CD8-positive, alpha-beta memory T cell (primary cell): ENCODE measurements around the gene ERCC8. TPM values are rescaled to one million over a fixed set of nuclear protein-coding genes. Genes with fewer than 3 reads are reported as not detected.
A peak's percentile ranks its signal among the peaks of the same experiment; 100 is the strongest.
"Not testable (repeated sequence)": the region's sequence is repeated elsewhere in the genome, so short reads cannot be mapped to it uniquely, and the experiment has no call there.

Experiments used
- CTCF ChIA-PET: fragments of 350-600 bp; sonication (Branson Sonifier 250); formaldehyde crosslinking; loops from one replicate; lab custom pipeline; 2021; ENCODE audit warnings: antibody characterized with exemption; lab: Charles Lee
- POLR2A ChIA-PET: fragments of 350-600 bp; sonication (Branson Sonifier 250); formaldehyde crosslinking; loops from one replicate; lab custom pipeline; 2021; ENCODE audit warnings: antibody characterized with exemption; lab: Charles Lee
- DNase-seq, 5 donors: peaks; one replicate each; pipeline versions ENCODE4 v3.0.0 to v3.0.0-alpha.2; 2020 to 2022; ENCODE audit warnings: mixed read lengths in 1 of 5
- H3K27ac ChIP-seq: one replicate; pipeline ENCODE4 v1.7.0; 2013; ENCODE audit warnings: low read depth, mild to moderate bottlenecking, low read length, moderate library complexity
- H3K27me3 ChIP-seq: 2 replicates; pipeline ENCODE4 v1.7.0; 2013; ENCODE audit warnings: low read length, mild to moderate bottlenecking; ENCODE audit not compliant: insufficient read depth, poor library complexity, severe bottlenecking
- H3K36me3 ChIP-seq: 2 replicates; pipeline ENCODE4 v1.7.0; 2013; ENCODE audit warnings: mild to moderate bottlenecking, low read length, moderate library complexity; ENCODE audit not compliant: insufficient read depth
- H3K4me1 ChIP-seq: 2 replicates; pipeline ENCODE4 v1.7.0; 2013; ENCODE audit warnings: mild to moderate bottlenecking, low read length, moderate library complexity; ENCODE audit not compliant: insufficient read depth
- H3K4me3 ChIP-seq: 2 replicates; pipeline ENCODE4 v1.7.0; 2013; ENCODE audit warnings: mild to moderate bottlenecking, low read length
- H3K9me3 ChIP-seq: 2 replicates; pipeline ENCODE4 v1.7.0; 2013; ENCODE audit warnings: mild to moderate bottlenecking, low read length
- H3K27ac Mint-ChIP-seq, 8 donors: one replicate each; pipeline ENCODE4 v1.8.0; 2020 to 2021; ENCODE audit warnings: mixed read lengths in 8 of 8, mild to moderate bottlenecking in 6 of 8, inconsistent platforms in 3 of 8, moderate library complexity in 3 of 8
- H3K27me3 Mint-ChIP-seq, 2 donors: one replicate each; pipeline ENCODE4 v1.8.0; 2020 to 2021; ENCODE audit warnings: mixed read lengths in 2 of 2, mild to moderate bottlenecking in 1 of 2, moderate library complexity in 1 of 2
- H3K36me3 Mint-ChIP-seq, 3 donors: one replicate each; pipeline ENCODE4 v1.8.0; 2020 to 2021; ENCODE audit warnings: mixed read lengths in 3 of 3, inconsistent platforms in 1 of 3, mild to moderate bottlenecking in 1 of 3
- H3K4me1 Mint-ChIP-seq, 3 donors: one replicate each; pipeline ENCODE4 v1.8.0; 2020 to 2021; ENCODE audit warnings: mixed read lengths in 3 of 3, inconsistent platforms in 1 of 3, mild to moderate bottlenecking in 1 of 3
- H3K4me3 Mint-ChIP-seq, 7 donors: one replicate each; pipeline ENCODE4 v1.8.0; 2020 to 2021; ENCODE audit warnings: mixed read lengths in 7 of 7, mild to moderate bottlenecking in 6 of 7, moderate library complexity in 4 of 7, inconsistent platforms in 2 of 7
- H3K9me3 Mint-ChIP-seq, 5 donors: one replicate each; pipeline ENCODE4 v1.8.0; 2020 to 2022; ENCODE audit warnings: mixed read lengths in 5 of 5, mild to moderate bottlenecking in 3 of 5, moderate library complexity in 2 of 5, inconsistent platforms in 1 of 5
- polyA plus RNA-seq: library from polyadenylated mRNA; unstranded; fragments of 300-500 nt; fragmentation: Illumina TruSeq; gene quantifications from one replicate; pipeline ENCODE4 v1.2.3, GENCODE V29; 2021
- total RNA-seq, 2 experiments: library from RNA; stranded (reverse); gene quantifications; one replicate each; pipeline ENCODE4 v1.2.3, GENCODE V29; 2021

The ERCC8 gene
- total RNA-seq, result 10 to 100 TPM; 14.0 to 14.4 TPM
- 11.8 TPM for polyA plus RNA-seq

GRCh38 chr5:60944904-60945812, at the start of gene ERCC8, which contains the start of gene NDUFAF2:
TSS of gene ERCC8 (minus strand) at chr5:60945070. CDS start at chr5:60945008, 62 bp downstream.
TSS of gene NDUFAF2 (plus strand) at chr5:60945205. CDS start at chr5:60945256, 51 bp downstream.
- Mint-ChIP-seq H3K27me3 (peaks cover 0 to 2% of the 10 kb centered on the region in 2 donors), H3K4me3 (no peak within 1 kb of the TSS), H3K36me3 (peaks cover 0 to 3% (median 0%) of the 10 kb centered on the region in 3 donors), H3K4me1 (peaks cover 18 to 29% (median 24%) of the 10 kb centered on the region in 3 donors), H3K9me3 (no peaks in the 10 kb centered on the region), H3K27ac (peak within 1 kb of the TSS in 4 of 8 donors; percentile 53 to 92 (median 84))
- no peaks in the 10 kb centered on the region for H3K9me3 ChIP-seq
- peak within 1 kb of the TSS; percentile 77 for H3K27ac ChIP-seq
- ChIA-PET POLR2A (interaction anchor here (2.2 kb wide), 1 partner anchor 386 kb away, joined by 12 read pairs; the partner anchor contains the start of gene ZSWIM6), CTCF (interaction anchor here (1.2 to 1.9 kb wide), 3 partner anchors 8 to 713 kb away, joined by 3 to 6 read pairs (median 4); no protein-coding TSS in a partner anchor)
- H3K4me3 ChIP-seq, result peak within 1 kb of the TSS; percentile 98
- peak; percentile 81 to 91 (median 85) for DNase-seq
- no peaks in the 10 kb centered on the region for H3K36me3 ChIP-seq
- peaks cover 15% of the 10 kb centered on the region for H3K4me1 ChIP-seq
- H3K27me3 ChIP-seq, result no peaks in the 10 kb centered on the region

GRCh38 chr5:60993875-60994571, 49.2 kb upstream of the ERCC8 start:
- no peaks in the 10 kb centered on the region for H3K36me3 ChIP-seq
- CTCF ChIA-PET, result no interaction called here
- peaks cover 12 to 33% (median 17%) of the 10 kb centered on the region in 3 donors for H3K36me3 Mint-ChIP-seq
- H3K9me3 ChIP-seq, result peaks cover 5% of the 10 kb centered on the region
- H3K27me3 Mint-ChIP-seq, result no peaks in the 10 kb centered on the region
- H3K27ac ChIP-seq, result no peak overlapping the region
- no peaks in the 10 kb centered on the region for H3K4me1 ChIP-seq
- no peak for DNase-seq
- POLR2A ChIA-PET, result no interaction called here
- no peak overlapping the region for H3K4me3 ChIP-seq
- H3K4me3 Mint-ChIP-seq, result no peak overlapping the region
- H3K4me1 Mint-ChIP-seq, result peaks cover 13 to 36% (median 15%) of the 10 kb centered on the region in 3 donors
- H3K9me3 Mint-ChIP-seq, result peaks cover 7 to 30% (median 15%) of the 10 kb centered on the region in 5 donors
- H3K27ac Mint-ChIP-seq, result no peak overlapping the region
- no peaks in the 10 kb centered on the region for H3K27me3 ChIP-seq

GRCh38 chr5:60993425-60993824, 48.6 kb upstream of the ERCC8 start:
- POLR2A ChIA-PET, result no interaction called here
- H3K4me3 ChIP-seq, result no peak overlapping the region
- H3K36me3 Mint-ChIP-seq, result peaks cover 12 to 37% (median 17%) of the 10 kb centered on the region in 3 donors

GRCh38 chr5:60992871-60993270, 48.0 kb upstream of the ERCC8 start:
- Histone ChIP-seq H3K27me3 (no peaks in the 10 kb centered on the region), H3K4me3 (no peak overlapping the region), H3K4me1 (no peaks in the 10 kb centered on the region), H3K27ac (no peak overlapping the region), H3K9me3 (peaks cover 5% of the 10 kb centered on the region), H3K36me3 (no peaks in the 10 kb centered on the region)
- DNase-seq, result no peak
- Mint-ChIP-seq H3K4me1 (peaks cover 10 to 32% (median 13%) of the 10 kb centered on the region in 3 donors), H3K4me3 (no peak overlapping the region), H3K36me3 (peaks cover 12 to 40% (median 17%) of the 10 kb centered on the region in 3 donors), H3K27ac (no peak overlapping the region), H3K27me3 (no peaks in the 10 kb centered on the region), H3K9me3 (peaks cover 7 to 41% (median 20%) of the 10 kb centered on the region in 5 donors)
- ChIA-PET POLR2A (no interaction called here), CTCF (interaction anchor here (1.0 kb wide), 1 partner anchor 17 kb away, joined by 3 read pairs; no protein-coding TSS in a partner anchor)

More at GRCh38 chr5:60993425-60993824, 48.6 kb upstream of the ERCC8 start:
- Mint-ChIP-seq H3K27me3 (no peaks in the 10 kb centered on the region), H3K9me3 (peaks cover 7 to 35% (median 20%) of the 10 kb centered on the region in 5 donors), H3K4me3 (no peak overlapping the region), H3K27ac (no peak overlapping the region), H3K4me1 (peaks cover 9 to 32% (median 13%) of the 10 kb centered on the region in 3 donors)
- no peak overlapping the region for H3K27ac ChIP-seq
- no peak for DNase-seq
- CTCF ChIA-PET, result interaction anchor here (1.0 kb wide), 1 partner anchor 17 kb away, joined by 3 read pairs; no protein-coding TSS in a partner anchor
- no peaks in the 10 kb centered on the region for H3K36me3 ChIP-seq
- H3K4me1 ChIP-seq, result no peaks in the 10 kb centered on the region
- peaks cover 5% of the 10 kb centered on the region for H3K9me3 ChIP-seq
- H3K27me3 ChIP-seq, result no peaks in the 10 kb centered on the region

GRCh38 chr5:60989790-60990189, 44.9 kb upstream of the ERCC8 start:
- Mint-ChIP-seq H3K27ac (no peak overlapping the region), H3K36me3 (peaks cover 23 to 65% (median 24%) of the 10 kb centered on the region in 3 donors), H3K4me3 (no peak overlapping the region), H3K27me3 (no peaks in the 10 kb centered on the region), H3K9me3 (peaks cover 28 to 67% (median 43%) of the 10 kb centered on the region in 5 donors), H3K4me1 (peaks cover 4 to 20% (median 10%) of the 10 kb centered on the region in 3 donors)
- Histone ChIP-seq H3K4me1 (no peaks in the 10 kb centered on the region), H3K27ac (no peak overlapping the region), H3K4me3 (no peak overlapping the region), H3K27me3 (no peaks in the 10 kb centered on the region), H3K9me3 (peaks cover 5% of the 10 kb centered on the region), H3K36me3 (no peaks in the 10 kb centered on the region)
- CTCF ChIA-PET, result no interaction called here
- no peak for DNase-seq
- POLR2A ChIA-PET, result no interaction called here

- H3K4me1 Mint-ChIP-seq, DNase-seq, H3K4me3 ChIP-seq, H3K4me3 Mint-ChIP-seq, H3K4me1 ChIP-seq, H3K27ac ChIP-seq, POLR2A ChIA-PET, CTCF ChIA-PET, H3K9me3 ChIP-seq, H3K36me3 ChIP-seq, H3K27me3 ChIP-seq, H3K27me3 Mint-ChIP-seq: not testable (repeated sequence)
- peak overlapping the region in 1 of 8 donors; percentile 72 for H3K27ac Mint-ChIP-seq
- peaks cover 27 to 72% (median 37%) of the 10 kb centered on the region in 5 donors for H3K9me3 Mint-ChIP-seq
- peaks cover 16 to 62% (median 19%) of the 10 kb centered on the region in 3 donors for H3K36me3 Mint-ChIP-seq
Measured at GRCh38 chr5:60982127-60982526, 37.3 kb upstream of the ERCC8 start.

GRCh38 chr5:60980511-60980910, 35.6 kb upstream of the ERCC8 start:
- Mint-ChIP-seq H3K4me1 (peaks cover 2 to 12% (median 9%) of the 10 kb centered on the region in 3 donors), H3K36me3 (peaks cover 13 to 58% (median 15%) of the 10 kb centered on the region in 3 donors), H3K27me3 (no peaks in the 10 kb centered on the region), H3K27ac (no peak overlapping the region), H3K9me3 (peaks cover 22 to 59% (median 25%) of the 10 kb centered on the region in 5 donors), H3K4me3 (no peak overlapping the region)
- Histone ChIP-seq H3K27me3 (no peaks in the 10 kb centered on the region), H3K36me3 (no peaks in the 10 kb centered on the region), H3K4me3 (no peak overlapping the region), H3K9me3 (no peaks in the 10 kb centered on the region), H3K27ac (no peak overlapping the region), H3K4me1 (no peaks in the 10 kb centered on the region)
- DNase-seq, result no peak
- POLR2A ChIA-PET, result no interaction called here
- CTCF ChIA-PET, result no interaction called here
